ENCODE measurements around the gene USP31.
A peak's percentile ranks its signal among the peaks of the same experiment; 100 is the strongest.

Gene USP31

GRCh38 chr16:23160082-23160481, 10.8 kb upstream of the USP31 start:
- Histone ChIP-seq H3K4me3 (ENCODE audit: low read depth in 1 of 2, low read length in 2 of 2) (no peak overlapping the region), H3K9me3 (ENCODE audit: control insufficient read depth in 1 of 2, low read length in 2 of 2) (no peaks in the 10 kb centered on the region), H3K36me3 (ENCODE audit: control insufficient read depth in 1 of 2, insufficient read depth in 2 of 2, low read length in 2 of 2) (no peaks in the 10 kb centered on the region), H3K9ac (ENCODE audit: low read depth in 1 of 2, low read length in 2 of 2) (no peak overlapping the region), H3K27ac (ENCODE audit: low read depth, low read length) (no peak overlapping the region), H3K27me3 (ENCODE audit: control insufficient read depth in 1 of 2, insufficient read depth in 2 of 2, low read length in 2 of 2) (no peaks in the 10 kb centered on the region), H3K4me1 (ENCODE audit: control insufficient read depth in 1 of 2, insufficient read depth in 2 of 2, low read length in 2 of 2) (no peaks in the 10 kb centered on the region)

GRCh38 chr16:23158114-23158513, 8.9 kb upstream of the USP31 start:
- H3K27me3 ChIP-seq (ENCODE audit: control insufficient read depth in 1 of 2, insufficient read depth in 2 of 2, low read length in 2 of 2): no peaks in the 10 kb centered on the region
- no peaks in the 10 kb centered on the region for H3K36me3 ChIP-seq (ENCODE audit: control insufficient read depth in 1 of 2, insufficient read depth in 2 of 2, low read length in 2 of 2)
- no peaks in the 10 kb centered on the region for H3K9me3 ChIP-seq (ENCODE audit: control insufficient read depth in 1 of 2, low read length in 2 of 2)
- H3K4me3 ChIP-seq (ENCODE audit: low read depth in 1 of 2, low read length in 2 of 2): no peak overlapping the region
- no peak overlapping the region for H3K9ac ChIP-seq (ENCODE audit: low read depth in 1 of 2, low read length in 2 of 2)
- H3K27ac ChIP-seq (ENCODE audit: low read depth, low read length): no peak overlapping the region
- H3K4me1 ChIP-seq (ENCODE audit: control insufficient read depth in 1 of 2, insufficient read depth in 2 of 2, low read length in 2 of 2): no peaks in the 10 kb centered on the region

- Histone ChIP-seq H3K4me1 (ENCODE audit: control insufficient read depth in 1 of 2, insufficient read depth in 2 of 2, low read length in 2 of 2) (no peaks in the 10 kb centered on the region), H3K27me3 (ENCODE audit: control insufficient read depth in 1 of 2, insufficient read depth in 2 of 2, low read length in 2 of 2) (no peaks in the 10 kb centered on the region), H3K9me3 (ENCODE audit: control insufficient read depth in 1 of 2, low read length in 2 of 2) (no peaks in the 10 kb centered on the region), H3K4me3 (ENCODE audit: low read depth in 1 of 2, low read length in 2 of 2) (no peak overlapping the region), H3K36me3 (ENCODE audit: control insufficient read depth in 1 of 2, insufficient read depth in 2 of 2, low read length in 2 of 2) (no peaks in the 10 kb centered on the region), H3K9ac (ENCODE audit: low read depth in 1 of 2, low read length in 2 of 2) (no peak overlapping the region), H3K27ac (ENCODE audit: low read depth, low read length) (no peak overlapping the region)
Observed at GRCh38 chr16:23156946-23157460, 7.8 kb upstream of the USP31 start.

- Histone ChIP-seq H3K36me3 (ENCODE audit: control insufficient read depth in 1 of 2, insufficient read depth in 2 of 2, low read length in 2 of 2) (no peaks in the 10 kb centered on the region), H3K9me3 (ENCODE audit: control insufficient read depth in 1 of 2, low read length in 2 of 2) (no peaks in the 10 kb centered on the region), H3K27me3 (ENCODE audit: control insufficient read depth in 1 of 2, insufficient read depth in 2 of 2, low read length in 2 of 2) (no peaks in the 10 kb centered on the region), H3K27ac (ENCODE audit: low read depth, low read length) (no peak overlapping the region), H3K4me3 (ENCODE audit: low read depth in 1 of 2, low read length in 2 of 2) (no peak overlapping the region), H3K4me1 (ENCODE audit: control insufficient read depth in 1 of 2, insufficient read depth in 2 of 2, low read length in 2 of 2) (no peaks in the 10 kb centered on the region), H3K9ac (ENCODE audit: low read depth in 1 of 2, low read length in 2 of 2) (no peak overlapping the region)
Observed at GRCh38 chr16:23156110-23156509, 6.9 kb upstream of the USP31 start.

GRCh38 chr16:23155445-23156049, 6.3 kb upstream of the USP31 start:
- Histone ChIP-seq H3K27me3 (ENCODE audit: control insufficient read depth in 1 of 2, insufficient read depth in 2 of 2, low read length in 2 of 2) (no peaks in the 10 kb centered on the region), H3K27ac (ENCODE audit: low read depth, low read length) (no peak overlapping the region), H3K36me3 (ENCODE audit: control insufficient read depth in 1 of 2, insufficient read depth in 2 of 2, low read length in 2 of 2) (no peaks in the 10 kb centered on the region), H3K9ac (ENCODE audit: low read depth in 1 of 2, low read length in 2 of 2) (no peak overlapping the region), H3K4me1 (ENCODE audit: control insufficient read depth in 1 of 2, insufficient read depth in 2 of 2, low read length in 2 of 2) (no peaks in the 10 kb centered on the region), H3K9me3 (ENCODE audit: control insufficient read depth in 1 of 2, low read length in 2 of 2) (no peaks in the 10 kb centered on the region), H3K4me3 (ENCODE audit: low read depth in 1 of 2, low read length in 2 of 2) (no peak overlapping the region)

GRCh38 chr16:23152386-23153178, 3.3 kb upstream of the USP31 start:
- Histone ChIP-seq H3K4me1 (ENCODE audit: control insufficient read depth in 1 of 2, insufficient read depth in 2 of 2, low read length in 2 of 2) (peaks cover 12 to 14% of the 10 kb centered on the region in 2 donors), H3K4me3 (ENCODE audit: low read depth in 1 of 2, low read length in 2 of 2) (no peak overlapping the region), H3K36me3 (ENCODE audit: control insufficient read depth in 1 of 2, insufficient read depth in 2 of 2, low read length in 2 of 2) (no peaks in the 10 kb centered on the region), H3K9me3 (ENCODE audit: control insufficient read depth in 1 of 2, low read length in 2 of 2) (no peaks in the 10 kb centered on the region), H3K9ac (ENCODE audit: low read depth in 1 of 2, low read length in 2 of 2) (no peak overlapping the region), H3K27me3 (ENCODE audit: control insufficient read depth in 1 of 2, insufficient read depth in 2 of 2, low read length in 2 of 2) (no peaks in the 10 kb centered on the region), H3K27ac (ENCODE audit: low read depth, low read length) (no peak overlapping the region)

- Histone ChIP-seq H3K4me1 (ENCODE audit: control insufficient read depth in 1 of 2, insufficient read depth in 2 of 2, low read length in 2 of 2) (peaks cover 12 to 14% of the 10 kb centered on the region in 2 donors), H3K9ac (ENCODE audit: low read depth in 1 of 2, low read length in 2 of 2) (peak overlapping the region; percentile 5 to 60), H3K4me3 (ENCODE audit: low read depth in 1 of 2, low read length in 2 of 2) (peak overlapping the region; percentile 76 to 86), H3K36me3 (ENCODE audit: control insufficient read depth in 1 of 2, insufficient read depth in 2 of 2, low read length in 2 of 2) (no peaks in the 10 kb centered on the region), H3K9me3 (ENCODE audit: control insufficient read depth in 1 of 2, low read length in 2 of 2) (no peaks in the 10 kb centered on the region), H3K27ac (ENCODE audit: low read depth, low read length) (no peak overlapping the region), H3K27me3 (ENCODE audit: control insufficient read depth in 1 of 2, insufficient read depth in 2 of 2, low read length in 2 of 2) (no peaks in the 10 kb centered on the region)
Observed at GRCh38 chr16:23149993-23150364, 727 bp upstream of the USP31 start.

- peak overlapping the region; percentile 72 to 79 for H3K4me3 ChIP-seq (ENCODE audit: low read depth in 1 of 2, low read length in 2 of 2)
- peak overlapping the region; percentile 33 to 56 for H3K9ac ChIP-seq (ENCODE audit: low read depth in 1 of 2, low read length in 2 of 2)
- no peaks in the 10 kb centered on the region for H3K9me3 ChIP-seq (ENCODE audit: control insufficient read depth in 1 of 2, low read length in 2 of 2)
- no peaks in the 10 kb centered on the region for H3K36me3 ChIP-seq (ENCODE audit: control insufficient read depth in 1 of 2, insufficient read depth in 2 of 2, low read length in 2 of 2)
- H3K4me1 ChIP-seq (ENCODE audit: control insufficient read depth in 1 of 2, insufficient read depth in 2 of 2, low read length in 2 of 2): peaks cover 12 to 14% of the 10 kb centered on the region in 2 donors
- H3K27ac ChIP-seq (ENCODE audit: low read depth, low read length): peak overlapping the region; percentile 48
- H3K27me3 ChIP-seq (ENCODE audit: control insufficient read depth in 1 of 2, insufficient read depth in 2 of 2, low read length in 2 of 2): no peaks in the 10 kb centered on the region
Observed at GRCh38 chr16:23148513-23149266, 562 bp downstream of the USP31 start.

- peaks cover 12 to 14% of the 10 kb centered on the region in 2 donors for H3K4me1 ChIP-seq (ENCODE audit: control insufficient read depth in 1 of 2, insufficient read depth in 2 of 2, low read length in 2 of 2)
- H3K9ac ChIP-seq (ENCODE audit: low read depth in 1 of 2, low read length in 2 of 2): peak overlapping the region; percentile 33 to 56
- H3K36me3 ChIP-seq (ENCODE audit: control insufficient read depth in 1 of 2, insufficient read depth in 2 of 2, low read length in 2 of 2): no peaks in the 10 kb centered on the region
- no peaks in the 10 kb centered on the region for H3K27me3 ChIP-seq (ENCODE audit: control insufficient read depth in 1 of 2, insufficient read depth in 2 of 2, low read length in 2 of 2)
- peak overlapping the region; percentile 72 to 79 for H3K4me3 ChIP-seq (ENCODE audit: low read depth in 1 of 2, low read length in 2 of 2)
- no peak overlapping the region for H3K27ac ChIP-seq (ENCODE audit: low read depth, low read length)
- H3K9me3 ChIP-seq (ENCODE audit: control insufficient read depth in 1 of 2, low read length in 2 of 2): no peaks in the 10 kb centered on the region
Observed at GRCh38 chr16:23148166-23148512, 1.1 kb downstream of the USP31 start.

- no peak overlapping the region for H3K4me3 ChIP-seq (ENCODE audit: low read depth in 1 of 2, low read length in 2 of 2)
- H3K27me3 ChIP-seq (ENCODE audit: control insufficient read depth in 1 of 2, insufficient read depth in 2 of 2, low read length in 2 of 2): no peaks in the 10 kb centered on the region
- no peak overlapping the region for H3K9ac ChIP-seq (ENCODE audit: low read depth in 1 of 2, low read length in 2 of 2)
- H3K27ac ChIP-seq (ENCODE audit: low read depth, low read length): no peak overlapping the region
- H3K36me3 ChIP-seq (ENCODE audit: control insufficient read depth in 1 of 2, insufficient read depth in 2 of 2, low read length in 2 of 2): no peaks in the 10 kb centered on the region
- H3K4me1 ChIP-seq (ENCODE audit: control insufficient read depth in 1 of 2, insufficient read depth in 2 of 2, low read length in 2 of 2): peaks cover 12 to 15% of the 10 kb centered on the region in 2 donors
- H3K9me3 ChIP-seq (ENCODE audit: control insufficient read depth in 1 of 2, low read length in 2 of 2): no peaks in the 10 kb centered on the region
Observed at GRCh38 chr16:23147666-23148065, 1.6 kb downstream of the USP31 start.

Data from duodenal mucosa (tissue), 2 donors.